GM21737 (cell line): Measurements from ENCODE around the gene TMEM175.

Experiments used
- ATAC-seq: cut with Tn5 transposase; IDR thresholded peaks from one replicate; pipeline ENCODE4 v1.9.1; 2021; ENCODE audit warnings: mild to moderate bottlenecking, moderate library complexity; ENCODE audit not compliant: unreplicated experiment

TMEM175 gene, protein sequence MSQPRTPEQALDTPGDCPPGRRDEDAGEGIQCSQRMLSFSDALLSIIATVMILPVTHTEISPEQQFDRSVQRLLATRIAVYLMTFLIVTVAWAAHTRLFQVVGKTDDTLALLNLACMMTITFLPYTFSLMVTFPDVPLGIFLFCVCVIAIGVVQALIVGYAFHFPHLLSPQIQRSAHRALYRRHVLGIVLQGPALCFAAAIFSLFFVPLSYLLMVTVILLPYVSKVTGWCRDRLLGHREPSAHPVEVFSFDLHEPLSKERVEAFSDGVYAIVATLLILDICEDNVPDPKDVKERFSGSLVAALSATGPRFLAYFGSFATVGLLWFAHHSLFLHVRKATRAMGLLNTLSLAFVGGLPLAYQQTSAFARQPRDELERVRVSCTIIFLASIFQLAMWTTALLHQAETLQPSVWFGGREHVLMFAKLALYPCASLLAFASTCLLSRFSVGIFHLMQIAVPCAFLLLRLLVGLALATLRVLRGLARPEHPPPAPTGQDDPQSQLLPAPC

DNA sequence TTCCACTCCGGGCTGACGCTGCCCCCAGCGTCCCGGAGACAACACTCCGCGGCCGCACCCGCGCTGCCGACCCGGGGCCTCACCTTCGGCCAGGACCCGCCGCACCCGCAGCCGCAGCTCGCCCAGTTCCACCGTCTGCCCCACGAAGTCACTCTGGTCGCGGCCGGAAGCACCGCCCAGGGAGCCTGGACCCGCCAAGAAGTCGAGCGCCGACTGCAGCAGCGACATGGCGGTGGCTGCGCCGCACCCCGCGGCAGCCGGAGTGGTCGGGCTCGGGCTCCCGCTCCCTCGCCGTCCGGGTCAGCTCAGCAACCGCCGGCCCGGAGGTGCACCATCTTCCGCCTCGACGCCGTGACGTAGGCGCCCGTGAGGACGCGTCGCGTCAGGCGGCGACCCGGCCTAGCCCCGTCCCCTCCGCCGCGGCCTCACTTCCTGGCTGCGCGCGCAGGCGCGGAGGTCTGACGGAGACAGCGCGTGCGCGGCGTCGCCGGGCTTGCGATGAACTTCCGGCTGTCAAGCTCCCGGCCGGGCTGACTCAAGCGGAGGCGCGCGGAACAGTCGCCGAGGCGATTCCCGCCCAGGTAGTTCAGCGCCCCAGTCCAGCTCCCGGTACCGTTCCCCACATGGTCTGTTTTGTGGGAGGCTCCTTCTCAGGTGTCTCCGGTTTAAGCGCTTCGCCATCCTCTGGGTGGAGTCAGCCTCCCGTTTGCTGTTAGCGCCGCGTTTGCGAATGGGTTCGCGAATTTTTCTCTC is at the start of gene TMEM175, which contains the start of gene GAK:
TMEM175 (plus strand) TSS at position 501 of the 753 bp plus-strand sequence. CDS start 15,280 bp downstream, outside the sequence.
GAK (minus strand) TSS at position 357 of the 753 bp plus-strand sequence; CDS start at position 228, 129 bp downstream.
- ATAC-seq, result peak; percentile 87

DNA sequence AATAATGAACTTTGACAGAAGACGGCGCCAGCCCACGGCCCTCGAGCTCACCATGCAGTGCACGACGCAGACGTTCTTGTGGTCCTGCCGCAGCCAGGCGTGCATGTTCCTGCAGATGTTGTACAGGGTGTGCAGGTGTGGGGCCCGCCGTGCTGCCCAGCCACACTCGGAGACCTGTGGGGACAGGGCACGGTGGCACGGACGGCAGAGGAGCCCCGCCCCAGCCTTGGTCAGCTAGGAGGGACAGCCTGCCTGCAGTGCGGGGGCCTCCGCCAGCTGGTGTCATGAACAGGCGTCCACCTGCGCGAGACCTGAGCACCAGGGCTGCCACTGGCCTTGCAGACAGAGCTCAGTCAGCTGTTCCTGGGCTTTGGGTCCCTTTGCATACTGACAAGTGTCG is 49.6 kb upstream of the TMEM175 start:
- no peak for ATAC-seq

DNA sequence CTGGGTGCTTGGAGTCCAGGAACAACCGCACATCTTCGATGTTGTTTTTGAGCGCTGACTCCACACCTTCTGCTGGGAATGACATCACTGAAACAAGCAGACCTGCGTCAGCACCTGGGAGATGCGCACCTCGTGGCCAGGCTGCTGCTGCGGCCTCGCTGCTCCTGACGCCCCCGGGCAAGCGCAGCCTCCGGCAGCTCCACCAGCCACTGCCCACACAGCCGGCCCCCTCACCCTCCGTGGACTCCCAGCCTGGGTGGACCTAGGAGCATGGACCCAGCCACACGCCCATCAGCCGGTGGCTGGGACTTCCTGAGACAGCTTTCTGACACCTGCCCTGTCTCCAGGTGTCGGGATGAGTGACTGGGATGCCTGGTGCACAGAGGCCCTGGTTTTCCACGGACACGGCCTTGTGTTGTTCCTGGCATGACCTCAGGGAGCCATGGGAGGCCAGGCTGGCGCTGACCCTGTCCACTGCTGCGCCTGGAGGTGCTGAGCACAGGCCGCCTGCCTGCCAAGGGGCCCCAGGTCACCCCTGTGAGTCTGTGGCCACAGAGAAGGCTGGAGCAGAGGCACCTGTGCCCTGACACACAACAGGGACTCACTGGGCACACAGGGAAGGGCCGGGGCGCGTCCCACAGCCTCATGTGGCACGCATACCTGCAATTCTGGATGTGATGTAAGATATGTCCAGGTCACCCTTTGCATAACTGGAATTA is 48.7 kb upstream of the TMEM175 start:
- no peak for ATAC-seq

DNA sequence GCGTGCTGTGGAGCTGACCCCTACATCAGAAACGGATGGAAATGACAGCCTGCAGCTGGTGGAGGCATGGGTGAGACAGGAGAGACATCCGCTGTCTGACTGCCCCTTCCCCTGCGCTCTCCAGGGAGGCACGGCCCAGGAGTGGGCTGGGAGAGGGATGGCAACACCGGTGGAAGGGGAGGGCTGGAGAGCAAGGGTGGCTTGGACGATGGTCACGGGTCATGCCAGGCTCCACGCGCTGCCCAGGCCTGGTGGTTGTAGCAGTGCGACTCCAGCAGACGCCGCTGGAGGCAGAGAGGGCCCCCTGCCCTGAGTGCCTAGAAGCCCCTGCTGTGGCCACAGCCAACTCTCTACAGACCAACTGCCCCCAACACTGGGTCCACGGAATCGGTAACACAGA is 48.0 kb upstream of the TMEM175 start:
- ATAC-seq, result no peak

DNA sequence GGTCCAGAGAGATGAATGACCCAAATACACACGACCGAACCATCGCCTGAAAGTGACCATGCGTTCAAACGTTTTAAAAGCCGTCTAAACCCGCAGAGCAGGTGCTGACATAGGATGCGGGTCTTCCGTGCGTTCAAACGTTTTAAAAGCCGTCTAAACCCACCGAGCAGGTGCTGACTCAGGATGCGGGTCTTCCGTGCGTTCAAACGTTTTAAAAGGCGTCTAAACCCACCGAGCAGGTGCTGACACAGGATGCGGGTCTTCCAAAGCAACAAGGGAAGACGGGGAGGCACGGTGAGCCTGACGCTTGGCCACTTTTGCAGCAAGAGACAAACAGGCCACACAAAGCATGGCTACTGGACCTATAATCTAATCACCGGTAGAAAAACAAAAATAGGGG is 47.4 kb upstream of the TMEM175 start:
- ATAC-seq, result no peak

DNA sequence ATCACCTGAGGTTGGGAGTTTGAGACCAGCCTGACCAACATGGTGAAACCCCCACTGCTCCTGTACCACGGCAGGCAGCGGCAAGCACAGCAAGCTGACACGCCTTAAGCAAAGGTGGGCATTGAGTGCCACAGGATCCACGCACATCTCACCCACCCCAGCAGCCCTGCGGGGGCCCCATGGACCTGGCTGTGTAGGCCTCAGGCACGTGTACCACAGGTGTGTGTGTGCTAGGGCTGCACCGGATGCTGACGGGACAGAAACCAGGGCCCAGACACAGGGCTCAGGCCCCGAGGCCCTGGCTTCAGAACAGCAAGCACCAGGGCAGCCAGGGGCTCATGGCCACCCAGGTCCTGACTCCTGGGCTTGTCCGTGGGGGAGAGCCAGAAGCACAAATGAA is 46.9 kb upstream of the TMEM175 start:
- ATAC-seq, result no peak

DNA sequence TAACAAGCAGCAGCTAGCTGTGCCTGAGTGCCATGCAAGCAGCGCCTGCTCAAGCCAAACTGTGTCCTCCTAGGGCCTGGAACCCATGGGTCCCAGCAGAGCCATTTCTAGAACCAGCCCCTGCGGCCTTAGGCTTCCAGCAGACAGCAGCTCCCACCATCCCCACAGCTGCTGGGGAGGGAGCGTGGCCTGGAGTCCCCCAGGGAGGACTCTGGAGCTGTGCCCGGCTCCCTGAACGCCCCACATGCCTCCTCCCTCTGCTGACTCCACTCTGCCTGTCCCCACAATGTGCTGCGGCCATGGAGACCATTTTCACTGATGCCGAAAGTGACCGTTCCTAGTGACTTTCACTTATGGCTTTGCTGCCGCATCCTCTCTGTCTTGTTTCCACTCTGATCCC is 46.0 kb upstream of the TMEM175 start:
- ATAC-seq, result no peak

DNA sequence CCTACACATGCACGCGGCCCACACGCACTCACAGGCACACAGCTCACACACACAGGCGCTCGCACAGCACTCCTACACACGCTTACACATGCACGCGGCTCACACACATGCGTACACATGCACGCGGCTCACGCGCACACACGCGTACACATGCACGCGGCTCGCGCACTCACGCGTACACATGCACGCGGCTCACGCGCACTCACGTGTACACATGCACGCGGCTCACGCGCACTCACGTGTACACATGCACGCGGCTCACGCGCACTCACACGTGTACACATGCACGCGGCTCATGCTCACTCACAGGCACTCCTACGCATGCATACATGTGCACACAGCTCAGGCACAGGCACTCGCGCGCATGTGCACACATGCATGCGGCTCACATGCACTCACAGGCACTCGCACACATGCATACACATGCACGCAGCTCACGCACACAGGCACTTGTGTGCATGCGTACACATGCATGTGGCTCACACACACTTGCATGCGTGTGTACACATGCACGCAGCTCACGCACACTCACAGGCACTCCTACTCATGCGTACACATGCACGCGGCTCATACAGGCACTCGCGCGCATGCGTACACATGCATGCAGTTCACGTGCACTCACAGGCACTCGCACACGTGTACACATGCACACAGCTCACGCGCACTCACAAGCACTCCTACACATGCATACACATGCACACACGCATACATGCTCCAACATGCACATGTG is 45.1 kb upstream of the TMEM175 start:
- no peak for ATAC-seq

DNA sequence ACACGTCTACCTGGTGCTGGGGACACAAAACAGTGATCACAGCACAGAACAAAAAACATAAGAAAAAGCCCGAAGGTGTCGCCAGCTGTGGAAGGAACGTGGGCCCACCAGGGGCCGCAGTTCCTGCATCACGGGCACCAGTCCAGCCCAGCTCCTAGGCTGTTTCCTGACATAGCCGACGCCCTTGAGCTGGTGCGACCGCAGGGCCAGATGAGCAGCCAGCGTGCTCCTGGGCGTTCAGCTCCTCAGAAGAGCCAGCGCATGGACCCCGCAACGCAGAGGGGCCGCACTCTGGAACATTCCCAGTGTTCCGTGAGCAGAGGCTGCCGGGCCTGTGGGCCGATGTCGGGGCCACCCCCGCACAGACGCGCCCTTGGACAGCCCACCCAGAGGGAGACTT is 44.2 kb upstream of the TMEM175 start:
- ATAC-seq, result no peak

DNA sequence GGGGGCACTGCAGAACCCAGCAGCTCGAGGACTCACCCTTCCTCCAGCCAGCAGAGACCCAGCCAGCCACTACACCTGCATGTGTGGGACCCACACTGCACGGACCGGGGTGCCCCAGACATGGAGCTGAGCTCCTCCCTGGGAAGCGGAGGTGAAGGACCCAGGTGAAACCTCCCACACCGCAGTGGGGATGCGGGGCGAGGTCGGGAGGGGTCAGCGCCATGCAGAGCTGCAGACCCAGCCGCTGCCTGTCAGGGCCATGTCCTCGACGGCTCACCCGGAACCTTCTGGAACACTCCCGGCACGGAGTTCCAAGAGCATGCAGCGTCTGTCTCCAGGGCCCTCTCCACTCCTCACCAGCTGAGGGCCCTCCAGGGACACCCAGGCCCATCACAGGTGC is 42.7 kb upstream of the TMEM175 start:
- ATAC-seq, result no peak

DNA sequence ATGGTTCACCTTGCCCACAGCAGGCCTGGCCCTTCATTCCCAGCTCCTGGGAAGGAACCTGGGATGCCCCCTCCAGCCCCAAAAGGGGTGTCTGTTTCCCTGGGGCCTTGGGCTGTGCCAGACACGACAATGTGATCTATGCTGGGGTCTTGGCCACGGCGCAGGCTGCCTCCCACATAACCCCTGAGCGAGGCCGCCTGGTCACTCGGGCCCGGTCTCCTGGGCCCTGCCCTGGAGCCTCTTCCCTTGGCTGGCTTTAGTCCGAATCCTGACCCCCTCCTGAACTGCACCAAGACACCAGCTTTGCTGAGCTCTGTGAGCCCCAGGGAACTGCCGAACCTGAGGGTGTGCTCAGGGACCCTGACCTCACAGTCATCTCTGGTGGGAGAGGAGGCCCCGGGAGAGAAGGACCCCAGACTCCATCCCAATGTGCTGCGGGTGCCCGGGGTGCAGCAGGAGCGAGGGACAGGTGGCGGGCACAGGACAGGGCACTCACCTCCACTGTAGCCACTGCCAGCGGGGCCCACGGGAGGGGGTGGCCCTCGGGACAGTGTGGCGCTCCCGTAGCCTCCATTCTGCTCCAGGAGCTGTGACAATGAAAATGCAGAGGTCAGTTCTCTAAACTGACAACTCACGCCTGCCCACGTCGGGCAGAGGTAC is 42.1 kb upstream of the TMEM175 start:
- ATAC-seq, result no peak

DNA sequence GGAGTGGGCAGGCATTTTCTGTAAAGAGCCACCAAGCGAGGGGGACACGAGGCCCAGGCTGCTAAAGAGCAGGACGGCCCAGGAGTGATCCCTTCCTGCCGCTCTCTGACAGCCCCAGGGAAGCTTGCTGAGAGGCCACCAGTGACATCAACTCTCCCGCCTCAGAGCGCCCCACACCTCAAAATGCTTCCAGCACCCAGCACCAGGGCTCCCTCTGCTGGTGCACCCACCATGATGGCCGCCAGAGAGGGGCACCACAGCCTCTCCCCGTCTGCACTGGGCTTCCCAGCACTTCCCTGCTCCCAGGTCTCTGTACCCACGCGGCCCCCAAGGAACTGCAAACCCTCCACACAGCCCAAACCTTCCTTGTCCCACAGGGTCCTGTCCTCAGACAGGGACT is 40.5 kb upstream of the TMEM175 start:
- ATAC-seq, result no peak

DNA sequence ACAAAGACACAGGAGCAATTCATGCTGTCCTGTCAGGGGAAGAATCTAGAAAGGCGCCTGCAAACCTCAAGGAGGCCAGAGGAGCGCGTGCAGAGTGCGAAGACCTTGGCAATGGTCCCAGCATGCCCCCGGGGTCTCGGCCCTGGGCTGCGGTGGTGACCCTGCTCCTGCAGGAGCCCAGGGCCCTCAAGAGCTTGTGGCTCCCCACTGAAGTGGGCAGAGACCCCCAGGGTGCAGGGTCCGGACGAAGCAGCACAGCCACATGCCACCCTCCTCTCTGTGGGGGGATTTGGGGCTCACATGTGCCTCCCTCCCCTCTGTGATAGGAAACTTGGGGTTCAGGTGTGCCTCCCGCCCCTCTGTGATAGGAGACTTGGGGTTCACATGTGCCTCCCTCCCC is 39.5 kb upstream of the TMEM175 start:
- ATAC-seq, result no peak

DNA sequence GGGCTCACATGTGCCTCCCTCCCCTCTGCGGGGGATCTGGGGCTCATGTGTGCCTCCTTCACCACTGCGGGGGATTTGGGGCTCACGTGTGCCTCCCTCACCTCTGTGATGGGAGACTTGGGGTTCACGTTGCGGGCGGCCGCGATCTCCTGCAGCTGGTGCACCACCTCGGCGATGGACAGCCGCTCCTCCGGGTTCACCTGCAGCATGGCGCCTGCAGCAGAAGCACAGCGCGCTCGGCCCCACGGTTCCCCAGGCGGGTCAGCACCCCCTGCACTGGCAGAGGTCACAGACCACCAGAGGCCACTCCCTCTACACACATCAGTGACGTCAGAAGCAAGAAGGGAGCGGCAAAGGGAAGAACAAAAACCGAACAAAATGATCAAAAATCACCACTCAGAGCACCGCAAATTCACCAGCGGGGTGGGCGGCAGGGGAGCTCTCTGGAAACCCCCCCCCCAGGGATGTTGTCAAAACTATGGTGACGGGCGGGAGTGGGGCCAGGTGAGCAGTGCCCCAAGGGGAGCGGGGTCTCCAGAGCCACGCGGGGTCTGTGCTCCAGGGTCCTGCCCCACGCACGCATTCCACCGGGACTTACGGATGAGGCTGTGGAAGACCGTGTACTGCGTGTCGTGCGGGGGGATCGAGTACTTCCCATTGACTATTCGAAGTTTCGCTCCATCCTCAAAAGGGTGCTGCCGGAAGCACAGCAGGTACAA is 38.8 kb upstream of the TMEM175 start:
- ATAC-seq, result no peak

DNA sequence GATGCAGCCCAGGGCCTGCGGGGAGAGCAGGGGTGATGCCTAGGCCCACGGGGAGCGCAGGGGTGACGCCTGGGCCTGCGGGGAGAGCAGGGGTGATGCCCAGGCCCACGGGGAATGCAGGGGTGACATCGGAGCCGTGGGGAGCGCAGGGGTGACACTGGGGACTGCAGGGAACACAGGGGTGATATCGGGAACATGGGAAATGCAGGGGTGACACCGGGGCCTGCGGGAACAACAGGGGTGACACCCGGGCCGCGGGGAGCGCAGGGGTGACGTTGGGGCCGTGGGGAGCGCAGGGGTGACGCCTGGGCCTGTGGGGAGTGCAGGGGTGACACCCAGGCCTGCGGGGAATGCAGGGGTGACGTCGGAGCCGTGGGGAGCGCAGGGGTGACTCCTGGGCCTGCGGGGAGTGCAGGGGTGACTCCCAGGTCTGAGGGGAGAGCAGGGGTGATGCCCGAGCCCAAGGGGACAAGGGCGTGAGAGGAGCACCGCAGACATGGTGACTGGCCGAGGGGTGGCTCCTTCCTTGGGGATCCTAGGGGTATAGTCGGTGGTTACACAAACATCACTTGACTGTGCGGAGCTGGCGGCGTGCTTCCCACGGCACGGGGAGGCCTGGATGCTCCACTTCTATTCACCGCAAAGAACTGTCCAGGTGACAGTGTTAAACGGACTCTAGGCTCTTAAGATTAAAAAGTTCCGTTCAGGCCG is 38.1 kb upstream of the TMEM175 start:
- ATAC-seq, result no peak

DNA sequence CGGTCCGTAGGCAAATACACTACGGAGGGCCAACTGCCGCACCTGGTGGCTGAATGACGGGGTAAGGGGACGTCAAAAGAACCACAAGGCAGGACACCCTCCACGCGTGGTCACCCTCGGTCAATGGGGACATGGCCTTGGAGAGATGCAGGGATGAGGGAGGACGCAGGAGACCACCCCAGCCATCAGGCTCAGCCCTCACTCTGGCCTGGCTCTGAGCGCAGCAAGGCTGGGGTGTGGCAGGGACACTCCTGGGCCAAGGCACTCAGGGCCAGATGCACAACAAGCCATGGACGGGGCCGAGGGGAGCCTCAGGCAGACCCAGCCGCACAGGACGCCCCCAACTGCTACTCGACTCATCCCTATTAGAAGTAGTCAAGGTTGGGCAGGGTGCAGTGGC is 36.7 kb upstream of the TMEM175 start:
- ATAC-seq, result no peak

DNA sequence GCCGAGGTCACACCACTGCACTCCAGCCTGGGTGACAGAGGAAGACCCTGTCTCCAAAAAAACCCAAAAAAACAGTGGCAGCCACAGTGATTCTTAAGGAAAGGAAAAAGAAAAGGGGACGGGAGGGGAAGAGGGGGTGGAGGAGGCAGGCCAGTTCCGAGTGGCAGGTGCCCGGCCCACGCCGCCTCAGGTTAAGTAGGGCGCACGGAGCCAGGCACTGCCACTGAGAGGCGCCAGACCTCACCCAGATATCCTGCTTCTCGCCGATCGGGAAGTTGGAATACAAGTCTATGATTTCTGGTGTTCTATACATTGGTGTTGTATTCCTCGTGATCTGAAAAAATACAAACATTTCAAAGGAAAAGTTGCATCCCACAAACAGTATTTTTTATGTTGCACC is 36.0 kb upstream of the TMEM175 start:
- no peak for ATAC-seq

DNA sequence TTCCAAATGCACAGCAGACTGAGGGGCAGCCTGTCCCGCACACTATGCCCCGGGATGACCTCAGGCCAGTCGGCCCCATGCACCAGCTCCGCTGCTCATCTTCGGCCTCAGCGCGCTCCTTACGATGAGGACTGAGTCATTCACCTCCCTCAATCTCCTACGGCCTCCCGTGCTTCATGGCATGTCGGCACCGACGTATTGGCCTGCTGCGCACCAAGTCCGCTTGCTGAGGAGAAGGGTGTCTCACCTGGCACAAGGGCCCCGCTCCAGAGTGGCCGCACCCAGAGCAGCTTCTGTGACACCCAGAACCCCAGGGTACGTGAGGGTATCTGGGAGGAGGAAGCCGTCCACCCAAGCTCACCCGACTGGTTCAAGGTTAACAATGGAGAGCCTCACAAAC is 35.6 kb upstream of the TMEM175 start:
- ATAC-seq, result no peak

DNA sequence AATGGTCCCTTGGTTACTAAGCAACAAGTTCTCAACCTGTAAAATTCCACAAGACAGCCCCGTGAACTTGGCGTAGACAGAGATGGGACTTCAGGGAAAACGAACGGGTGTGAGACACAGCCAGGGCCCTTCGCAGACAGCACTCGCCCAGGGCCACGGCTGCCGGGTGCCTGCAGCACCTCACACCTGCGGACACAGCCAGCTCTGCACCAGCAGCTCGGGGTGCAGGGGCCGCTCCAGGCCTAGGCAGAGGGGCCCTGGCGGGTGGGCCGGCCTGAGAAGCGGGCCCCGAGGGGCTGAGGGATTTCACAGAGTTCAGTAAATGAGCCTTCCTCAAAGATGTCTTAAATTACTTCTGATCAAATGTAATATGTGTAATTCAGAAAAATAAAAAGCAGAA is 34.1 kb upstream of the TMEM175 start:
- ATAC-seq, result no peak
